ENCODE results near the gene HOXA10.

The HOXA10 gene

GRCh38 chr7:27149842-27150567 is 24.1 kb downstream of the HOXA10 start:
- Histone ChIP-seq H2AFZ (ENCODE audit: low read length) (peak overlapping the region; percentile 64), H3K4me3 (ENCODE audit: low read length) (peak overlapping the region; percentile 61), H3K9me2 (replicated peaks; ENCODE audit: insufficient read depth, low read length) (no peaks in the 10 kb centered on the region), H3K27ac (ENCODE audit: low read length) (no peak overlapping the region), H3K4me2 (ENCODE audit: low read depth, low read length) (peak overlapping the region; percentile 96), H3K36me3 (replicated peaks; ENCODE audit: insufficient read depth, low read length) (no peaks in the 10 kb centered on the region), H3F3A (ENCODE audit: insufficient read depth, low read length) (no peaks in the 10 kb centered on the region), H3K79me2 (ENCODE audit: low read length) (no peaks in the 10 kb centered on the region), H4K20me1 (ENCODE audit: insufficient read depth, low read length) (no peaks in the 10 kb centered on the region), H3K27me3 (replicated peaks; ENCODE audit: insufficient read depth, low read length) (peaks cover 75% of the 10 kb centered on the region), H3K9me3 (replicated peaks; ENCODE audit: insufficient read depth, low read length) (no peaks in the 10 kb centered on the region), H3K4me1 (ENCODE audit: low read length) (peaks cover 7% of the 10 kb centered on the region; the same call in 1 of the 2 replicates), H3K9ac (ENCODE audit: low read length) (no peak overlapping the region; the same call in 1 of the 2 replicates)
- no peak for DNase-seq
- TF ChIP-seq, protein P1, sequence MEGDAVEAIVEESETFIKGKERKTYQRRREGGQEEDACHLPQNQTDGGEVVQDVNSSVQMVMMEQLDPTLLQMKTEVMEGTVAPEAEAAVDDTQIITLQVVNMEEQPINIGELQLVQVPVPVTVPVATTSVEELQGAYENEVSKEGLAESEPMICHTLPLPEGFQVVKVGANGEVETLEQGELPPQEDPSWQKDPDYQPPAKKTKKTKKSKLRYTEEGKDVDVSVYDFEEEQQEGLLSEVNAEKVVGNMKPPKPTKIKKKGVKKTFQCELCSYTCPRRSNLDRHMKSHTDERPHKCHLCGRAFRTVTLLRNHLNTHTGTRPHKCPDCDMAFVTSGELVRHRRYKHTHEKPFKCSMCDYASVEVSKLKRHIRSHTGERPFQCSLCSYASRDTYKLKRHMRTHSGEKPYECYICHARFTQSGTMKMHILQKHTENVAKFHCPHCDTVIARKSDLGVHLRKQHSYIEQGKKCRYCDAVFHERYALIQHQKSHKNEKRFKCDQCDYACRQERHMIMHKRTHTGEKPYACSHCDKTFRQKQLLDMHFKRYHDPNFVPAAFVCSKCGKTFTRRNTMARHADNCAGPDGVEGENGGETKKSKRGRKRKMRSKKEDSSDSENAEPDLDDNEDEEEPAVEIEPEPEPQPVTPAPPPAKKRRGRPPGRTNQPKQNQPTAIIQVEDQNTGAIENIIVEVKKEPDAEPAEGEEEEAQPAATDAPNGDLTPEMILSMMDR (IDR thresholded peaks at IDR 0.05; ENCODE audit: low read length): no peak
- TF ChIP-seq EZH2 (optimal IDR thresholded peaks at IDR 0.05; ENCODE audit: low read depth, low read length) (no peak), EZH2phosphoT487 (IDR thresholded peaks at IDR 0.05; ENCODE audit: low read length) (no peak)

DNA sequence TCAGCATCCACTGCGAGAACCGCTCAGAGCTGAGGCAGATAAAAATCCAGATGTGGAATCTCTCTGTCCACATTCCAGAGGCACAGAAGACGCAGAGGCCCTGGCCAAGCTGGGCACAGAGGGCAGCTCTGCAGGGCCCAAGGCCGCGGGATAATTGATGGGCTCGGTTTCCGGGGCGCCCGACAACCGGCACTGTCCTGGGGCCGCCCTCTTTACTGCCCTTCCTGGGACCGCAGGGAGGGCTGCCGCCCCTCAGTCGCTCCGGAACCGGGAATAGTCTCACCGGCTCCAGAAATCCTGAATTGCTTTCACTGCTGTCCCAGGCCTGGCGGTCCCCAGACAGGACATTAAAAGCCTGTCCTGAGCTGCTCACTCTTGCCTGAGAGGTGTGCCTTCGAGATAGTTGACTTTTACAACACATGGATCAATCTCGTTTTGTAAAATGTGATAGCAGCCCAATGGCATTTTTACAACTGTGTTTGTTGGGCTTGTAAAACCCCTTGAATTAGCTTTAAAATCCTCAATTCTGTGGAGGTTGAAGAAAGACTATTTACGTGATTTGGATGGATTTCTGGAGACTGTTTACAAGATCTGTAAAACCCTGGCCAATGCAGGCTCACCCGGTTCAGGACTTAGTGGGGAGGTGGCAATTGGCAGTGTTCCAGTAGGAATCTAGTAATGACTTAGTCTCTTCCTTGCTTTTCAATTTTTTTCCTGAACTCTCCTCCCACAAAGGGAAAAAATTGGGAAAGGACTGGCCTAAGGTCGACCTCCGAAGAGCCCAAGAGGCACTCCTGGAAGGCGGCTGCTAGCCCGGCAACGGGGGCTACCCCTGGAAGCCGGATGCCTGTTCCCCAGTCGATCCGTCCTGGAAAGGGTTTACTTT is 25.1 kb downstream of the HOXA10 start:
- H3K9ac ChIP-seq (ENCODE audit: low read length): no peak overlapping the region
- H2AFZ ChIP-seq (ENCODE audit: low read length): no peak overlapping the region
- no peak overlapping the region for H3K27ac ChIP-seq (ENCODE audit: low read length)
- no peak overlapping the region for H3K4me3 ChIP-seq (ENCODE audit: low read length)
- no peaks in the 10 kb centered on the region for H3K9me3 ChIP-seq (replicated peaks; ENCODE audit: insufficient read depth, low read length)
- H3K4me2 ChIP-seq (ENCODE audit: low read depth, low read length): no peak overlapping the region
- TF ChIP-seq, protein P1 (IDR thresholded peaks at IDR 0.05; ENCODE audit: low read length): no peak
- TF ChIP-seq EZH2 (optimal IDR thresholded peaks at IDR 0.05; ENCODE audit: low read depth, low read length) (no peak), EZH2phosphoT487 (IDR thresholded peaks at IDR 0.05; ENCODE audit: low read length) (no peak)
- H3K36me3 ChIP-seq (replicated peaks; ENCODE audit: insufficient read depth, low read length): no peaks in the 10 kb centered on the region
- no peaks in the 10 kb centered on the region for H3K79me2 ChIP-seq (ENCODE audit: low read length)
- H3F3A ChIP-seq (ENCODE audit: insufficient read depth, low read length): no peaks in the 10 kb centered on the region
- H3K27me3 ChIP-seq (replicated peaks; ENCODE audit: insufficient read depth, low read length): peaks cover 65% of the 10 kb centered on the region
- no peak for DNase-seq
- H3K4me1 ChIP-seq (ENCODE audit: low read length): peaks cover 7% of the 10 kb centered on the region; the same call in 1 of the 2 replicates
- no peaks in the 10 kb centered on the region for H3K9me2 ChIP-seq (replicated peaks; ENCODE audit: insufficient read depth, low read length)
- H4K20me1 ChIP-seq (ENCODE audit: insufficient read depth, low read length): no peaks in the 10 kb centered on the region

GRCh38 chr7:27148031-27148755 is 25.9 kb downstream of the HOXA10 start:
- no peak for DNase-seq
- no peaks in the 10 kb centered on the region for H3K79me2 ChIP-seq (ENCODE audit: low read length)
- H2AFZ ChIP-seq (ENCODE audit: low read length): no peak overlapping the region
- no peak overlapping the region for H3K27ac ChIP-seq (ENCODE audit: low read length)
- TF ChIP-seq, protein P1 (IDR thresholded peaks at IDR 0.05; ENCODE audit: low read length): no peak
- TF ChIP-seq EZH2 (optimal IDR thresholded peaks at IDR 0.05; ENCODE audit: low read depth, low read length): no peak
- no peak for TF ChIP-seq EZH2phosphoT487 (IDR thresholded peaks at IDR 0.05; ENCODE audit: low read length)
- no peak overlapping the region for H3K4me3 ChIP-seq (ENCODE audit: low read length)
- no peaks in the 10 kb centered on the region for H3F3A ChIP-seq (ENCODE audit: insufficient read depth, low read length)
- no peaks in the 10 kb centered on the region for H3K36me3 ChIP-seq (replicated peaks; ENCODE audit: insufficient read depth, low read length)
- H3K27me3 ChIP-seq (replicated peaks; ENCODE audit: insufficient read depth, low read length): peaks cover 57% of the 10 kb centered on the region
- peaks cover 7% of the 10 kb centered on the region; the same call in 1 of the 2 replicates for H3K4me1 ChIP-seq (ENCODE audit: low read length)
- H3K4me2 ChIP-seq (ENCODE audit: low read depth, low read length): no peak overlapping the region
- no peaks in the 10 kb centered on the region for H3K9me2 ChIP-seq (replicated peaks; ENCODE audit: insufficient read depth, low read length)
- no peak overlapping the region for H3K9ac ChIP-seq (ENCODE audit: low read length)
- no peaks in the 10 kb centered on the region for H3K9me3 ChIP-seq (replicated peaks; ENCODE audit: insufficient read depth, low read length)
- no peaks in the 10 kb centered on the region for H4K20me1 ChIP-seq (ENCODE audit: insufficient read depth, low read length)

All from MM.1S (cell line).